WTC11 (cell line): ENCODE data around the gene ME2.

Experiments used
- ATF2 ChIP-seq: sonication (generic); formaldehyde crosslinking; IDR thresholded peaks from 2 replicates; pipeline ENCODE4 v1.8.1; 2022; ENCODE audit warnings: low read depth, missing genetic modification reagents, borderline replicate concordance
- CTCF ChIP-seq: fragments of 200-600 bp; IDR thresholded peaks from 2 replicates; pipeline ENCODE4 v1.8.0; 2022; ENCODE audit warnings: antibody characterized with exemption
- TF ChIP-seq, protein P1 (sequence below): sonication (generic); formaldehyde crosslinking; IDR thresholded peaks from 2 replicates; pipeline ENCODE4 v1.8.0; 2023; ENCODE audit warnings: missing genetic modification reagents
- TF ChIP-seq, protein P2 (sequence below): sonication (generic); formaldehyde crosslinking; IDR thresholded peaks from 2 replicates; pipeline ENCODE4 v1.8.1; 2023; ENCODE audit warnings: mild to moderate bottlenecking, missing genetic modification reagents, moderate library complexity
- TF ChIP-seq, protein P3 (sequence below): sonication (generic); formaldehyde crosslinking; IDR thresholded peaks from 2 replicates; pipeline ENCODE4 v1.8.1; 2023; ENCODE audit warnings: mild to moderate bottlenecking, moderate library complexity, missing genetic modification reagents

DNA sequence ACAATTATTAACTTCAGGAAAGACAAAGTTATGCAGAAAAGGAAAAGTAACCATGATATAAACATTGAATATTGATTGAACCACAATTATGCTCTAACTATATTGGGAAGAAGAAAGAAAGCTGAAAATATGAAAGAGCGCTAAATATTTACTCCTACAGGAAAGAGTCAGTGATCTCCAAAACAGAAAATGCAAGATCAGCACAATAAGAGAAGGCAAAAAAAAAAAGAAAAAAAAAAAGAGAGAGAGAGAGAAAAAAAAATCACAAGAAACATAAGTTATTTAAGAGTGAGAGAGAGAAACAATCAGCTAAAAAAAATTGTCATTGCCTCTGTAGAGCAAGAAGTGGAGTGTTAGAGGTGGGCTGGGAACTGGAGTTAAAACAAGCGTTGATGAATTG lies 60.0 kb downstream of the ME2 start:
- TF ChIP-seq ATF2 (CRISPR knock-in tag) (no peak), CTCF (no peak)
- TF ChIP-seq, protein P1, sequence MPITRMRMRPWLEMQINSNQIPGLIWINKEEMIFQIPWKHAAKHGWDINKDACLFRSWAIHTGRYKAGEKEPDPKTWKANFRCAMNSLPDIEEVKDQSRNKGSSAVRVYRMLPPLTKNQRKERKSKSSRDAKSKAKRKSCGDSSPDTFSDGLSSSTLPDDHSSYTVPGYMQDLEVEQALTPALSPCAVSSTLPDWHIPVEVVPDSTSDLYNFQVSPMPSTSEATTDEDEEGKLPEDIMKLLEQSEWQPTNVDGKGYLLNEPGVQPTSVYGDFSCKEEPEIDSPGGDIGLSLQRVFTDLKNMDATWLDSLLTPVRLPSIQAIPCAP, result no peak
- TF ChIP-seq, protein P2, sequence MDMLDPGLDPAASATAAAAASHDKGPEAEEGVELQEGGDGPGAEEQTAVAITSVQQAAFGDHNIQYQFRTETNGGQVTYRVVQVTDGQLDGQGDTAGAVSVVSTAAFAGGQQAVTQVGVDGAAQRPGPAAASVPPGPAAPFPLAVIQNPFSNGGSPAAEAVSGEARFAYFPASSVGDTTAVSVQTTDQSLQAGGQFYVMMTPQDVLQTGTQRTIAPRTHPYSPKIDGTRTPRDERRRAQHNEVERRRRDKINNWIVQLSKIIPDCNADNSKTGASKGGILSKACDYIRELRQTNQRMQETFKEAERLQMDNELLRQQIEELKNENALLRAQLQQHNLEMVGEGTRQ, result no peak
- TF ChIP-seq, protein P3, sequence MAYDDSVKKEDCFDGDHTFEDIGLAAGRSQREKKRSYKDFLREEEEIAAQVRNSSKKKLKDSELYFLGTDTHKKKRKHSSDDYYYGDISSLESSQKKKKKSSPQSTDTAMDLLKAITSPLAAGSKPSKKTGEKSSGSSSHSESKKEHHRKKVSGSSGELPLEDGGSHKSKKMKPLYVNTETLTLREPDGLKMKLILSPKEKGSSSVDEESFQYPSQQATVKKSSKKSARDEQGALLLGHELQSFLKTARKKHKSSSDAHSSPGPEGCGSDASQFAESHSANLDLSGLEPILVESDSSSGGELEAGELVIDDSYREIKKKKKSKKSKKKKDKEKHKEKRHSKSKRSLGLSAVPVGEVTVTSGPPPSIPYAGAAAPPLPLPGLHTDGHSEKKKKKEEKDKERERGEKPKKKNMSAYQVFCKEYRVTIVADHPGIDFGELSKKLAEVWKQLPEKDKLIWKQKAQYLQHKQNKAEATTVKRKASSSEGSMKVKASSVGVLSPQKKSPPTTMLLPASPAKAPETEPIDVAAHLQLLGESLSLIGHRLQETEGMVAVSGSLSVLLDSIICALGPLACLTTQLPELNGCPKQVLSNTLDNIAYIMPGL, result no peak
